ENCODE results near the gene RPLP1.

RPLP1 gene

DNA sequence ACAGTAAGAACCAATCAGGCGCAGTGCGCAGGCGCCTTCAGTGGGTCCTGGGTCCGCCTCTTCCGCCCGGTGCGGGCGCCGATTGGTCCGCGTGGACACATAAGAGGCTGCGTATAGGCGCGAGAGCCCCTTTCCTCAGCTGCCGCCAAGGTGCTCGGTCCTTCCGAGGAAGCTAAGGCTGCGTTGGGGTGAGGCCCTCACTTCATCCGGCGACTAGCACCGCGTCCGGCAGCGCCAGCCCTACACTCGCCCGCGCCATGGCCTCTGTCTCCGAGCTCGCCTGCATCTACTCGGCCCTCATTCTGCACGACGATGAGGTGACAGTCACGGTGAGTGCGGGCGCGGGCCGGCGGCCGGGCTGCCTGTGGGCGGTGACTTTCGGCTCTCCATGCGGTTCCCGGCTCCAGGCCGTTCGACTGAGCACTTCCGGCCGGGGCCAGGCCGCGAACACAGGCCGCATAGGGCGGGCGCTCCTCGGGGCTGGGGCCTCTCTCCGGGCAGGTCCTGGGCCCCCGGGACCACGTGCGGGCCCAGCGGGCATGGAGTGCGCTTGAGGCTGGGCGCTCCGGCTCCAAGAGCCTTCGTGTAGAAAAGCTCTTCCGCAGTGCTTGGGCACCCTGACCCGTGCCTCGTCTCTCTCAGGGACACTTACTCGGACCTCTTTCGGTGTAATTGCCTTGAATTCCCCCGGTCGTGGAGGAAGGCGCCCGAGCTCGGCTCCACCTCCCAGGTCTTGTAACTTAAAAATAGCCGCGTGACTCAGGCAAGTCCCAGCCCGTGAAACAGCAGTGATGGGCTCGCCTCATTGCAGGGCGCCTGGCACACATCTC is at the start of gene RPLP1:
TSS of gene RPLP1 (plus strand) at position 127 of the 830 bp plus-strand sequence. CDS start at position 258, 131 bp downstream.
- DNase-seq (ENCODE audit: low read depth in 4 of 4, low spot score in 1 of 4) = peak; percentile 85 to 94 (median 90)

DNA sequence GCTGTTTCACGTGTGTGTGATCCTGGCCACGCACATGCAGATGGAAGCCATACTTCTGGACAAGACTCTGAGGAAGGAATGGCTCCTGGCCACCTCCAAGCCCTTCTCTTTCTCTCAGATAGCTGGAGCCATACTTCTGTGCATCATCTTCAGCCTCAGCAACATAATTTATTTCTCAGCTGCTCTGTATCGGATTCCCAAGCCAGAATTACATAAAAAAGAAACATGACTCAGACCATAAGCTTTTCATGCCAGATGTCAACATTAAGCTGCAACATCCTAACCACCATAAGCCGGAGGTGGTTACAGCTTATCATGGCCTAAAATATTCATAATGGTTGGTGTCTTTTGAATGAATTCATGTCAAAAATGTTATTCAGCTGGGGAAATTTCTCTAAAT is 49.0 kb upstream of the RPLP1 start:
- DNase-seq (ENCODE audit: low read depth in 4 of 4, low spot score in 1 of 4) = no peak

DNA sequence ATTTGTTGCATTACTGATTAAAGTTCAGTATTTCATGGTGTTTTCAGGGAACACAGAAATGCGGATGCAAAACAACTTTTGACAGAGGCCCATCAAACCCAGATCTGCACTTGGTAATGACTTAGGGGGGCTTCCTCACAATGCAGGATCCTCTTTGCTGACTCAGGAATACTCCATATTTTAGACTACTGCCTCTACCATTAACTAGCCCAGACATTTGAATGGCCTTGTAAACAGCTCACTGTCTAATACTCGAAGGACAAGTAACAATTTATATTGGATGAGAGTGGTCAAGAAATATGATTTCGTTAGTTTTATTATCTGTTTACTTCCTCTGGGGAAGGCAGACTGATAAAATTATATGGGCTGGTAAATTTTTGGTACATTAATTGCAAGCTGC is 47.5 kb upstream of the RPLP1 start:
- DNase-seq (ENCODE audit: low read depth in 4 of 4, low spot score in 1 of 4) = no peak

DNA sequence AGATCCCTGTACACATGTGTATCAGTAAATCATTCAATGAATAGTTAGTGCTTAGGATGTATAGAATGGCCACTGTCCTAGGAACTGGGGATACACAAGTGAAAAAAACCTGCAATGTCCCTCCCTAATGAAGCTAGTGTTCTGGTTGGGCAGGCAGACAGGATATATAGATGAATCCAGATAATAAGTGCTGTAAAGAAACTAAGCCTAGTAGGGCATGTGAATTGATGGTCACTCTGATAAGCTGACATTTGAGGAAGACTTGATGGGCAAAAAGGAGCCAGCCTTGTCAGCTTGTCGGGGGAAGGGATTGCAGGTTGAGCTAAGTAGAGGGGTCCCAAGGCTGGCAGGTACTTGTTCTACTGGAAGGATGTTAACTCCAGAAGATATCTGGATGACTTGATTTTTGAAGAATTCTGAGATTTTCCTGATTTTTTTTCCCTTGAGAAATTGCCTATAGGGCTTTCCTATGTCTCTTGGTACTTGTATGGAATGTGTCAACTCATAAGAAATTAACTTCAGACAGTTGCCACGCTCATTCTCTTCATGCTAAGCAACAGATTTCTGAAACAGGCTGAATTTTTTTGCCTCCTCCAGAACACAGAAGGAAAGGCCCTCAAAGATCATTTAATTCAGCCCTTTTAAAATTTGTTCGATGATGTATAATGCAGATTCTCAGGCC is 44.8 kb upstream of the RPLP1 start:
- no peak for DNase-seq (ENCODE audit: low read depth in 4 of 4, low spot score in 1 of 4)

DNA sequence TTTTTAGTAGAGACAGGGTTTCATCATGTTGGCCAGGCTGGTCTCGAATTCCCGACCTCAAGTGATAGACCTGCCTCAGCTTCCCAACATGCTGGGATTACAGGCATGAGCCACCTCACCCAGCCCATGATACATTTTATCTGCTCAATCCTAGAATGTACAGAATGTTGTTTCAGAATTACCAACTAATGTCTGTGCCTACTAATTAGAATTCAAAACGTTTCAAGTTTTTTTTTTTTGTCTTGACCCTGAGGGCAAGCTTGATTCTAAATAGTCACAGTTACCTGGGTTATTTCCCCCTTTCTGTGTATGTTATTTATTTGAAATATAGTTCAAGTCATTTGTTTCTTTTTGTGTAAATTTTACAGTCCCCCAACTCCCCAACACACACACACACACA is 43.8 kb upstream of the RPLP1 start:
- no peak for DNase-seq (ENCODE audit: low read depth in 4 of 4, low spot score in 1 of 4)

DNA sequence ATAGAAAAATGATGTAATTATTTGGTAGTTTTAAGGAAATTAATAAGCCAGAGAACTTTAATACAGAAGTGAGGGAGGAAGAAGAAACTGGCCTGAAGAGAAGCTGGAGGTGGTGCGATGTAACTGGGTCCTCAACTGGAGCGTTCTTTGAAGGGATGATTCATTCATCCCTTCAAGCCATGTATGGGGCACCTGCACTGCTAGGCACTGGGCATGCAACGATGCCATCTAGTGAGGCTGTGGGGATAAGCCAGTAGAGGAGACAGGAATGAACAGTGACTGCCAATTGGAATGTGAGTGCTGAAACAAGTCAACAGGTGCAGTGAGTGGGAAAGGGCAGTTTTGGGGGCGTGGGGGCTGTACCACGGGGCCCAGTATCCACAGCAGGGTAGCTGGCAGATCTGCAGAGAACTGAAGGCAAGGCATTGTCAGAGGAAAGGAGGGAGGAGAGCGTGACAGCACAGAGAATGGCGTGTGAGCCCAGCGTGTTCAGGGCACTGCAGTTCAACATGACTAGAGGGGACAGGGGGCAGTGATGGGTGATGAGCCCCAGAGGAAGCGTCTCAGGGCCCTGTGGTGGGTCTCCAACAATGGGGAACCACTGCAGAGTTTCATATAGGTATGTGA is 42.3 kb upstream of the RPLP1 start:
- peak in 1 of 4 experiments; percentile 22 for DNase-seq (ENCODE audit: low read depth in 4 of 4, low spot score in 1 of 4)

DNA sequence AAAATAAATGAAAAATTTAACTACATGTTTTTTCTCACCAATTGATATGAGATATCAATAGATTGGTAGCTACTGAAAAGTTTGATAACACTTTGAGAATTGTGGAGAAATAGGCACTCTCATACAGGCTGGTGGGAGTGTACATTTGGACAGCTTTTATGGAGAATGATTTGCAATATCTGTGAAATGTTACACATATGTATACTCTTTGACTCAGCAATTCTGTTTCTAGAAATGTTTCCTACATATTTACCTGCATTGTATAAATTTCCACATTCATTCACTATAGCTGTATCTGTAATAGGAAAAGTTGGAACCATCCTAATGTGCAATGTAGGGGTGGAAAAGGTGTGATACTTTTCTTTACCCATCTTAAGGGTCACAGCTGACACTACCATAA is 40.3 kb upstream of the RPLP1 start:
- DNase-seq (ENCODE audit: low read depth in 4 of 4, low spot score in 1 of 4) = no peak

DNA sequence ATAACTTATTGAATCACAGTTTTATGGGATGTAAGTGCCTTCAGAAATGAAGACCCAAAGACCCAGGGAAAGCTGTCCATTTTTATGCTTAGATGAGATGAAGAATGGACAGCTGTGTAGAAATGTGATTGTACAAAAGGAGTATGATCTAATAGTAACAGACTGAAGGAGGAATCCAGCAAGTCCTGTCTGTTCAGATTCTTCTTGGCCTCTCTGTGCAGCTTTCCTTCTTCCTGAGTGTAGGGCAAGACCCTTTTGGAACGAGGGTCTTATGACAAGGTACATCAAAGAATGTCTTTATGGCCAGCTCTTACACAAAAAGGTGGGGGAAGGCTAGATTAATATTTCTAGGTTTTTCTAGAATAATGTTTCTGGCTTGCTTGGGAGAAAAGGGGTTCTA is 39.9 kb upstream of the RPLP1 start:
- no peak for DNase-seq (ENCODE audit: low read depth in 4 of 4, low spot score in 1 of 4)

DNA sequence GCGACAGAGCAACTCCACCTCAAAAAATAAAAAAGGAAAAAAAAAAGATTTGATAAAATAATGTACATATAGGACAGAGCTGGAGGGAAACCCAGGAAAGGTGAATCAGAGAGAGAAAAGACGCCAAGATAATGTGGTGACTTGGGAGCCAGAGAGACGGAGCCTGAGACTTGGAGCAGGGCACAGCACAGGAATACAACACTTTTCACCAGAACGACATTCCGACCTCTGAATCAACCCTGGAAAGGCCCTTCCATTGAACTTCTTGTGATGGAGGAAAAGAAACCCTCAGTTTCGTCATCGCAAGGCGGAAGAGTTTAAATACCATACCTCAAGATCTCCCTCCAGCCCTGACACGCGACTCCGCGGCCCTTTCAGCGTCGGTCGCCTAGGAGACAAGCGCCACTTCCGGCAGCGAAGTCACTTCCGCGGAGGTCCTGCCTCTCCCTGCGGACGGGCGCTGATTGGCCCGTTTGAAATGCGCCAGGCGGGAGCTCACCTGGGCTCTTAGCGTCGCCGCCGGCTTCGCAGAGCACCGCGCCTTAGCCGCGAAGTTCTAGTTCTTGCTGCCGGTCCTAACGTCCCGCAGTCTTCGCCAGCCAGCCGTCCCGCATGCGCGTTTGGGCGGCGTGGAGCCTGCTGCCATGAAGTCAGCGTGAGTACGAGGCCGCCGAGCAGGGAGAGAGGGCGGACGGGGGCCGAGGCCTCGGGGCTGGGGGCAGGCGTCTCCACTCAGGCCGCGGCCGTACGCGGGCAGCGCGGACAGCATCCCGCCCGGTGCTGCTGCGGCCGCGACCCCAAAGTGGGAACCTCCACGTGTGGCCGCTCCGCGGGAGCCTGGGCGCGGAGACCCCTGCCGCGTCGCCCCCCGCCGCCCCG is 38.6 kb upstream of the RPLP1 start, which contains the start of gene KIF23:
TSS of gene KIF23 (plus strand) at position 528 of the 879 bp plus-strand sequence. CDS start at position 645, 117 bp downstream.
- DNase-seq (ENCODE audit: low read depth in 4 of 4, low spot score in 1 of 4) = peak; percentile 70 to 85 (median 80)

DNA sequence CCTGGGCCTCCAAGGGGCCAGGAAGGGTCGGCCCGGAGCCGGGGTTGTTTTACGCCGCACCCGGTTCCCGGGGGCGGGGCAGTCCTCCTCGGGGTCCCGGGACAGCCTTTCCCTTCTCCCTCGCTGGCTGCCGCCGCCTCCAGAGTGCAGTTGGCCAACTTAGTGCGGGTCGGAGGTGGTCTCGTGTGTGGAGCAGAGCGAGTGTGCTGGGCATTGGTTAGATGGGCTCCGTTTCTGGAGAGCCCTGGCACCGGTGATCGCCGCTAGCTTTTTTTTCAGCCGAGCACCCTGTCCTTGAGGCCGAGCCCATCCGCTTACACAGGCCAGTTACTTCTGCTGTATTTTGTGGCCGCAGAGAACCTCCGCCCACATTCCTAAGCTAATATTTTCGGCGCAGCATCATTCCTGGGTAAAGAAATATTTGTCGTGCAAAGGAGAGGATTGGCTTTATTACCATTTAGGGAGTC is 37.9 kb upstream of the RPLP1 start:
- peak in 1 of 4 experiments; percentile 15 for DNase-seq (ENCODE audit: low read depth in 4 of 4, low spot score in 1 of 4)

DNA sequence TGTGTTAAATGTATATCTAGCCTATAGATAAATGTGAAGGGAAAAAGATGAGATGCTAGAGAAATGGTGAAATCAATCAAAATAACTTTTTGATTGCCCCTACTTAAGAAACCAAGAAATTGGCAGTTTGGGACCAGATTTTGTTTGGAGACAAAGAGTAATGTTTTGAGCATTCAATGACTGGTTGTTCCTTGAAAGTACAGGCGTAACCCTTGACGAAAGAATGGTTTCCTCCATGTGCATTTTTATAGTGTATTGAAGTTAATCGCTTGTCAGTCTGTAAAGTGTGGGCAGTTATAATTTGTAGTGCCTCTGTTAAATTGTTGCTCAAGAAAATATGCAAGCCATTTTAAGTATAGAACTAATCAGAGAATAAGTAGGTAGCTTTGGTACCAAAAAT is 37.2 kb upstream of the RPLP1 start:
- no peak for DNase-seq (ENCODE audit: low read depth in 4 of 4, low spot score in 1 of 4)

DNA sequence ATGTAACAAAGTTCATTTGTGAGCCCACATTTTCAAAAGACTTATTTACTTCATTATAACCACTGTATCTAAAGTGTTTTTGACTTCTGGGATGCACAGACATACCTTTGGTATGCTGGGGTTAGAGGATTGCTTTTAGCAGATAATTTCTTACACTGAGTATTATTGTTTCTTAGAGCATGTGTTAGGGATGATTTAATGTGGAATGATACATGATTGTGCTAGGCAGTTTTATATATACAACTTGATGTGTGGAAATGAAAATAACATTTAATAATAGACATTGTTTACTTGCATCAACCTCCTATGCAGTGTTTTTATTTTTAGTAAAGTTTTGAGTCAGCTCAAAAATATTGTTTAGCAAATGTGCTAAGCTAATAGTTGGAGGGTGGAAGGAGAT is 35.0 kb upstream of the RPLP1 start:
- DNase-seq (ENCODE audit: low read depth in 4 of 4, low spot score in 1 of 4) = no peak

DNA sequence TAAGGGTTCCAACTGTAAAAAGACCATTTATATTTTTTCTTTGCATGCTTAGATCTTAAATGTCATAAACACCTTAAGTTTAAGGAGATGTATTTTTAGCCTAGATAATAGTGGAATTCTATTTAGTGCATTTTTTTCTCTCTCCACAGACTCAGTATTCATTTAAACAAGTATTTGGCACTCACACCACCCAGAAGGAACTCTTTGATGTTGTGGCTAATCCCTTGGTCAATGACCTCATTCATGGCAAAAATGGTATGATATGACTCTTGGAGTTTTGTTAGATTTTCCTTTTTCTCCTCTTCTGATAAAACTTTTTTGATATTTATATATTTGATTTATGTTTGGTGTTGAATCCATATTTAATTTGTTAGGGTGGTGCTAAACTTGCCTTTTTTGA is 31.1 kb upstream of the RPLP1 start:
- no peak for DNase-seq (ENCODE audit: low read depth in 4 of 4, low spot score in 1 of 4)

DNA sequence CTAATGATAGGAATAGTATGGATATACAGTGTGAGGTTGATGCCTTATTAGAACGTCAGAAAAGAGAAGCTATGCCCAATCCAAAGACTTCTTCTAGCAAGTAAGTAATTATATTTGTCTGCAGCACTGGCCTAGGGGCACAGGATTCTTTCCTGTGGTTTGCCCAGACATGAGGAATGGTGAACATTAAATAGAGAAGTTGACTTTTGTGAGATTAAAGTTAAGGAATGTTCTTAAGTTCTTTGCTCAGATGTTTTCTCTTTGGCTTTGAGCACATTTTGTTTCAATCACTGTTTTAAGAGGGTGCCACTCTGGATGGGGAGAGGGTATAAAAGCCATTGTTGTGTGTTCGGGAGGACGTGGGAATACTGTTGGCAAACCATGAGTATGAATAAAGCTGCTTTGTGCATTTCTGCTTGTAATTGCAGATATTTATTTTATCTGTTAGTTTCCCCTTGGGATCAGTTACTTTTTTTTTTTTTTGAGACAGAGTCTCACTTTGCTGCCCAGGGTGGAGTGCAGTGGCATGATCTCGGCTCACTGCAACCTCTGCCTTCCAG is 30.2 kb upstream of the RPLP1 start:
- DNase-seq (ENCODE audit: low read depth in 4 of 4, low spot score in 1 of 4) = no peak

DNA sequence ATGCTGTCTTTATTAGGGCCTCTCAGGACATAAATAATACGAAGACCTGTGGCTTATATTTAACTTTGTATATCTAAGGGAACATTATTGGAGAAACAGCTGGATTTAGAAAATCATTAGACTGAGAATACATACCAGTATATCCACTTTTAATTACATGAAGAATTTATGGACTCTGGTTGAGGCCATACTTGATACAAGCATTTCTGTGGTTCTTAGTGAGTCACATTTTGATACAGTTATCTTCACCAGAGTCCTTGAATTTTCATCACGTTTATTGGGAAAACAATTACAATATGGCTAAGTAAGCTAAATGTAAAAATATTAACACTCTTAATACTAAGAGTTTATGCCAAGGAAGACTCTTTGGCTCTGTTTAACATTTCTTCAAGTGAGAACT is 28.6 kb upstream of the RPLP1 start:
- no peak for DNase-seq (ENCODE audit: low read depth in 4 of 4, low spot score in 1 of 4)

DNA sequence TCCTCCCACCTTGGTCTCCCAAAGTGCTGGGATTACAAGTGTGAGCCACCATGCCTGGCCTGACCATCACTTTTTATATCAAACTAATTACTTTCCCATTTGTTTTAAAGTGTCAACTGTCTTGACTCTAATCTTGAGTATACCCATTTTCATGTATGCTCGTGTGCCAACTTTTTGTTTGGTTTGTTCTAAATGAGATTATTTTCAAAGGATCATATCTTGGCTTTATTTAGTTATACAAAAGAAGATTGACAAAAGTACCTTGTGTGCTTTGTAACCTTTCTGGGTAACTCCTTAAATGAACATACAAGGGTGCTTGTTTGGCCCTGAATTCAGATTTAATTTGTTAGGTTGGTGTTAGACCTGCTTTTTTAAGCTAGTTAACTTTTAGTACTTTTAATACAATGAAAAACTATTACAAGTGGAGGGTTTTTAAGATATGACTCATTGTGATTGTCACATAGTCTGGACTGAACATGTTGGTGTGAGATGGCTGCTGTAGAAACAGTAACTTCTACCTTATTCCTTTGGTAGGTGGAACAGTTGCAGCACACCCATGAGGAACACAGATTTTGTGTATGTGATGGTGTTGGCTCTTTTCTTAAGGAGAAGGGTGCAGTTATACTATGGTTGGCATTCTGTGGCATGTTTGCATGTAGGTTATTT is 27.7 kb upstream of the RPLP1 start:
- no peak for DNase-seq (ENCODE audit: low read depth in 4 of 4, low spot score in 1 of 4)

DNA sequence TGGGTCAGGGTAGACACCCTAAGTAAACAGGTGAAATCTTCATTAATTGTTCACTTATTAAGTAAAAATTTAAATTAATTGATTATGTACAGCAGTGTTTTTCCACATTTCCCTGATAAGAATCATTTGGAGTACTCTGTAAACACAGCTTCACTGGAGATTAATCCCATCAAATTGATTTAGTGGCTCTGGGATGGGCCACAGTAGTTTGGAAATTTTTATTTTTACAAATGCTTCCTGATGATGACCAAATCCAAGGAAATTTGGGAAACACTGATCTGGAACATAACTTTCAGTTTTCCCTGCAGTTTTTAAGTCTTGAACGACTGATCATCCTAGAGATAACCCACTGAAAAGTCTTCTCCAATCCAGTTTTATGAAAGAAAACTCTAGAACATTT is 18.8 kb upstream of the RPLP1 start:
- no peak for DNase-seq (ENCODE audit: low read depth in 4 of 4, low spot score in 1 of 4)

DNA sequence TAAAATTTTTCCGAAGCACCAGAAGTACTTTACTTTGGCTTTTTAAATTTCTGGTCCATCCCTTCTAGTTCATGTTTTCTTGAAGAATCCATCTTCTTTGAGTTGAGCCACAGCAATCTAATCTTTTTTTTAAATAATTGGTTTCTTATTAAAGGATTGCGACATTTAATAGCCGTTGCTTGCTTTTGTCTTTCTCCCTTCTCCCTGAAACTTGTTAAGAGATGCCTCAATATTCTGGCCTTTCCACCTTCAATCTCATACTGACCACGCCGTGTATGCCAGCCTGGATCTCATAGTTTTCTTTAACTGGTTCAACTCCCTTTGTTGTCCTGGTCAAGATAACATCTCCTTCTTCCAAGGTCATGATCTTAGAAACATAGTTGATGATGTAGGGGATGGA is 18.4 kb upstream of the RPLP1 start:
- DNase-seq (ENCODE audit: low read depth in 4 of 4, low spot score in 1 of 4) = no peak

DNA sequence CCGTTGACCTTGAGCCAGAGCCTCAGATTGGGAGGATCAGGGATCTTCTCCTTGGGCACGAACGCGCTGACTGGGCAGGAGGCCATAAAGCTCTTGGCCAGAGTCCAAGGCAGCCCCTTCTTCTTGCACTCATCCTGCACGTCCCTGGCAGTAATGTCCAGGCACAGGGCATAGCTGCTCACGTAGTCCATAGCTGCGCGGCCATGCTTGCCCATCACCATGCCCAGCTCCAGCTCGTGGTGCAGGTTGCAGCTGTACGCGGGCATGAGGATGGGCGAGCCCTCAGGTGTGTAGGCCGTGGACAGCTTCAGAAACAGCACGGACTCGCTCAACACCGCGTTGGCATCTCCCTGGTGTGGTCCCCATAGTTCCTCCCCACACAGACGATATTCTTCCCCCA is 17.9 kb upstream of the RPLP1 start:
- no peak for DNase-seq (ENCODE audit: low read depth in 4 of 4, low spot score in 1 of 4)

DNA sequence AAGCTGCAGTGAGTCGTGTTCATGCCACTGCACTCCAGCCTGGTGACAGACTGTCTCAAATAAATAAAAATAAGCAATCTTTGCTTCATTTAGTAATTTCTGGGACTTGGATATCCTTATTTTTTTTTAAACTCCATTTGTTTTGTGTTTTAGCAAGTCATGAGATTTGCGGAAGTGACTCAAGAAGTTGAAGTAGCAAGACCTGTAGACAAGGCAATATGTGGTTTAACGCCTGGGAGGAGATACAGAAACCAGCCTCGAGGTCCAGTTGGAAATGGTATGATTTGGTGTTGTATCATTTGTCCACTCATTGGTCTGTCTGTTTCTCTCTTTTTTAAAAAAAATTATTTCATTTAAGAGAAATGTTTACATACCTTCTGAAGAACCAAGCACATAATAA is 16.6 kb upstream of the RPLP1 start:
- no peak for DNase-seq (ENCODE audit: low read depth in 4 of 4, low spot score in 1 of 4)

Measured in stimulated activated CD4-positive, alpha-beta T cell treated with anti-CD3 and anti-CD28 coated beads, Interleukin-1b, Interleukin-23, amount 100 ng/mL, for 24 hours (primary cell).